Stimulated activated CD4-positive, alpha-beta T cell treated with anti-CD3 and anti-CD28 coated beads, Interleukin-4, amount 100 ng/mL, for 1 hour (primary cell): ENCODE measurements around the gene LAMA2.

Source experiments
- DNase-seq: peaks from one replicate; pipeline ENCODE4 v3.0.0-alpha.2; 2020

LAMA2 gene

DNA sequence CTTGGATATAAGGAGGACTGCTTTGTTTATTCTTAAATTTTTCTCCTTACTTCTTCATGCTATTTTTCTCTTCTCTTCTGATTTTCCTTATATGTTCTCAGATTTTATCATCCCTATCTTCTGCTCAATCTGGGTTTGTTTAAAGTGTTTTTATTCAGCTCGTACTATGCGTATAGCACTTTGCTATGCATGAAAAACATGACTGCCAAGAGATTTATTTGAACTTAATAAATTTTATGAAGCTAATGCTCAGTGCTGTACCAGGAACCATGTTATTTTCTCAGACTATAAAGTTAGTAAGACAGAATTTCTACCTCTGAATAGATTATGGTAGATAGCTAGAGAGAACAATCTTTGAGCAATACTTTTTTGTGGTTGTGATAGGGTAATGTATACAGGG is 305.9 kb downstream of the LAMA2 start:
- DNase-seq = no peak

DNA sequence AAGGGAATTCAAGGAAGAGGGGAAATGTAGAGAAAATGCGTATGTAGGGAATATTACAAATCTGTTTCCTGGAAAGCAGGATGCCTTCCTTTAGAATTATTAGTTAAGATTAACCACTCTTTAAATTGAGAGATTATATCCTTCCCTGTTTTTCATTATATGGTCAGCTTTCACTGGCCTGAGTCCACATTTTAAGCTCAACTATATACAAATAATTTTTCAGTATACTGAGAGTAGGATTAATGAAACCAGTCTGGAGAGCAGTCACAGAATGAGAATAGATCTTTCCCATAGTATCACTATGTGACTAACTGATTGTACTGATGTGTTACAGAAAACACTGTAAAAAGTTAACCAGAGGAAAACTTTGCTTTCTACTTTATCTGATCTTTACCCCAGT is 306.3 kb downstream of the LAMA2 start:
- DNase-seq = no peak

DNA sequence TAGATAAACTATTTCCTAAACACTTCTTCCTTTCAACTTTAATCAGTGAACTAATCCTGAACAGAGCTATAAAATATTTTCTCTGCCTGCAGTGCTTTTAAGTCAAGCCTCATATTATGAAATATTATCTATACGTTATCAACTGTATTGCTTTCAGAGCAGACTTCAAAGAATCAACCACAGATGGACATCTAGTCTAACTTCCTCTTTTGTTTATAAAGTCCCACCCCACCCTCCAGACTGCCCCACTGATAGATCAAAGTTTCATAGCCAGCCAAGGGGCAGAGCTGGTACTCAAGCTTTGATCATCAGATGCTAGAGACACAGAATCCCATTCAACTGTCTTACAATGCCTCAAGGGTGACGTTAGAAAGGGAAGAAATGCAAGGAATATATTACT is 308.3 kb downstream of the LAMA2 start:
- no peak for DNase-seq

DNA sequence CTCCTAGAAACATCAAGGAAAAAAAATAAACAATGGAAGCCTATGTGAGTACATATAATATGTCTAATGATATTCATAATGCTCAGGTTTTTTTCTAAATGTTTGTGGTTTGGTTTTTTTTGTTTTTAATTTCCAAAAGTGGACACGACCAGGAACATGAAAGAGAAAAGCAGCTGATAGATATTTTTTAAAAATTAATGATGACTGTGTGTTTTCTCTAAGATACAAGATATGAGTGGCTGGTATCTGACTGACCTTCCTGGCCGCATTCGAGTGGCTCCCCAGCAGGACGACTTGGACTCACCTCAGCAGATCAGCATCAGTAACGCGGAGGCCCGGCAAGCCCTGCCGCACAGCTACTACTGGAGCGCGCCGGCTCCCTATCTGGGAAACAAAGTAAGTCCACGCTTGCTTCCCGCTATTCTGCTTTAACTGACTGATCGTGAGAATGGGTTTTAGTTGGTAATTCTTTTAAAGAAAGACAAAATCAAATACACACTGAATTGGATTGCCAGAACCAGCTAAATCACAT is 309.6 kb downstream of the LAMA2 start:
- no peak for DNase-seq

DNA sequence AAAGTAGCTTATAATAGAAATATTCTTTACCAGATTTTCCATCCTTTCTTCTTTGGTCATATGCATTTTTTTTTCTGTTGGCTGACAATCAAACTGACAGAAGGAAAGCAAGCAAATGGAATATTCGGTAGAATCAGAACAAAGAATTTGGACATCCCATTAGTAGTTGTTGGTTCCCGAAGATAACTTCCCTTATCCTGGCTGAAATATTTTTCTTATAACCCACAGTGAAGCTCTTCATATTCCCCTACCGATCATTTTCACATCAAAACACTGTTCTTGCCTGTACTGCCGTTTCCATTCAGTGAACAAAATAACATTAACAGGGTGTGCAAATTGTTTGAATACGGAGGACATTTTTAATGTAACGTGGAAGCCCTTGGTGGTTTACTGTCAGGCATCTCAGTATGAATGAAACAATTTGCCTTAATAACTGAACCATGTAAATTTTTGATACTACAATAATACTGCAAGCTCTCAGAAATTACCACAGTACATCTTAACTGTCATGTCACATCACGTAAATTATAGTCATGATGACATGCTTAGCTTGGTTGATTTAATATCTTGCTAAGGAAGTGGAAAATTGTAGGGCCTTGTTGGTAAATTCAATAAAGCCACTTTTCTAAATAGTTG is 311.5 kb downstream of the LAMA2 start:
- DNase-seq = no peak

DNA sequence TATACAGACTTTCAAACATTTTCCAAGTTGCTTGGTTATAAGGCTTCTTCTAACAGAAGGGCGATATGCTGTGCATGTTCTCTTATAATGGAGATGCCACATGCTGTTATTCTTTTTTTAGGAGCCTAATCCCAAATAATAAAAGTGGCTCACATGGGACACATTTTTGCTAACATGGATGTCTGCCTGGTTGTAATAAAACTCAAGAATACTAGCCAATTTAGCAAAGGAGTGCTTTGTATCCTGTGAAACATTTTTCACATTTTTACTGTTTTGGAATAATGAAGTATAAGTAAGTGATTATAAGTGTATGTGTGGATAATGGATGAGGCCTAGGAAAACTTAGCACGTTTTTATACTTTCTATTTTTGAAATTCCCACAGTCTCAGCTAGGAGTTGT is 312.2 kb downstream of the LAMA2 start:
- no peak for DNase-seq

DNA sequence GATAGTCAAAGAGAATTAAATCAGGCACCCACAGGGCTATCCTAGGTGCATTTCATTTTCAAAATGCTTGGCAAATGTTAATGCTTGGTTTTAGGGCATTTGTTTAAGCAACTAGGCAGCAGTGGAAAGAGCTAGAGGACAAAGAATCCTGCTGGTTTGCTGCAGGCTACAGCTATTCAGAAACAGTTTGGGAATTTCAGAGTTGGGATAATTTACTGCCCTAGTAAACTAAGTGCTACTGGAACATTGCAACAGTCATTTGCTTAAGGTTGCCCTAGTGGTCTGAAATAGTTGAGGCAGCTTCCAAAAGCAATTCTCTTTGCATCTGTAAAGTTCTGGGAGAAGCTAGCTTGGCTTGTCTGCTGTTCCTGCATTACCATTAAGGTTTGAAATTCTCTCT is 312.7 kb downstream of the LAMA2 start:
- DNase-seq = no peak

DNA sequence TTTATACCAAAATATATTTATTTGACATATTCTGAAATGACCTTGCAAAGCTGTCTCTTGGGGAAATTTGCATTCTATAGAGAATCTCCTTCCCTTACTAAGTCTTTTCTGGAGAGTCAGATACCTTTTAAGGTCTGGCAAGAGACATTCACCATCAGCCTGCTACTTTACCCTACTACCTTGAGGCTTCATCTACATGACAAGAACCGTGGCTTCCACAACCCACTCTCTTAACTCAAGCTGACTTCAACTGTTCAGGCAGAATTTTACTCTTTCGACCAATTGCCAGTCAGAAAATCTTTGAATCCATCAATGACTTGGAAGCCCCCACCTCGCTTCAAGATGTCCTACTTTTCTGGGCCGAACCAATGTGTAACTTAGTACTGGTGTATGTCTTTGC is 314.2 kb downstream of the LAMA2 start:
- DNase-seq = no peak

DNA sequence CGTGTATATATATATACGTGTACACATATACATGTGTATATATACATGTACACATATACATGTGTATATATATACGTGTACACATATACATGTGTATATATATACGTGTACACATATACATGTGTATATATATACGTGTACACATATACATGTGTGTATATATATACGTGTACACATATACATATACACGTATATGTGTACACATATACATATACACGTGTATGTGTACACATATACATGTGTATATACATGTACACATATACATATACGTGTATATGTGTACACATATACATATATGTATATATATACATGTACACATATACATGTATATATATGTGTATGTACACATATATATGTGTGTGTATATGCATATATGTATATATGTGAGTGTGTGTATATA is 317.2 kb downstream of the LAMA2 start:
- DNase-seq = no peak

DNA sequence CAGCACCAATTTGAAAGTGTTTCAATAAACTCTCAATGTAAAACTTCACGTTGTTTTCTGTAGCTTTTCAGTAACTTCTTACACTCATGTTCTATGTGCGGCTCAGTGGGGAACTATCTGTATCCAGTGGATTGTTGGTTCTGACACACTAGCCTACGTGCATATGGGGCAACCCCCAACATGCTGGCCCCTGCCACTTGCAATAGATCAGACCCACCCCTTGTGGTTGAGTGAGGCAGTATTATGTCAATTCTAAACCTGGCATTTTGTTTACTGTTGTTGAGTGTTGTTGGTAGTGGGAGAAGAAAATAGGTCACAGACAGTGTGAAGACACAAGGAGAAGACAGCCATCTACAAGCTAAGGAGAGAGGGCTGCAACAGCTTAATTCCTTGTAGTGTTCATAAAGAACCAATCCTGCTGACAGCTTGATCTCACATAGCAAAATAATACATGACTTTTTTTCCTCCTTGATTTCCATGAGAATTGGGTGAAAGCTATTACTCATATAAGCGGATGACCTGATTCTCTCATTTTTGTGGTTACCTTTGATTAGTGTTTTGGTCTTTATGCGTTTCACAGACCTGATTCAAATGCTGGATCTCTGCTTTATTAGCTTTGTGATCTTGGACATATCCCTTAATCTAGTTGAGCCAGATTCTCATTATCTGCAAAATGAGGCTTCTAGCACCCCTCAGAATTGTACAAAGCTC is 320.4 kb downstream of the LAMA2 start:
- no peak for DNase-seq

DNA sequence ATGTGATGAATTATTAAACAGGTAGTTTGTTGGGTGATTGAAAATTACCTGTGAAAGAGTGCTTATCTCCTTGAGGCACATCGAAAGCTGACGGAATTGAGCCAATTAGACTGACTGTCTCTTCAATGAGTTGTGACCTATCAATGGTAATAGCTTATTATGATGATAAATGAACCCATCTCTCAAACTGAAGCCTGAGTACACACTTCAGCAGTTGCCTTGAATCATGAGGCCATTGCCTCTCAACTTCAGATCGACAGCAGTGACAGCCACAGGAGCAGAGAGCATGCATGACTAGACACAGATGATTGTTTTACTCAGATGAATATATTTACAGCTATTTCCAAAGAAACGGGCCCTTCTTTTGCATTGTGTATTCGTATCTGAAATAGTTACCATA is 323.9 kb downstream of the LAMA2 start:
- DNase-seq = no peak

DNA sequence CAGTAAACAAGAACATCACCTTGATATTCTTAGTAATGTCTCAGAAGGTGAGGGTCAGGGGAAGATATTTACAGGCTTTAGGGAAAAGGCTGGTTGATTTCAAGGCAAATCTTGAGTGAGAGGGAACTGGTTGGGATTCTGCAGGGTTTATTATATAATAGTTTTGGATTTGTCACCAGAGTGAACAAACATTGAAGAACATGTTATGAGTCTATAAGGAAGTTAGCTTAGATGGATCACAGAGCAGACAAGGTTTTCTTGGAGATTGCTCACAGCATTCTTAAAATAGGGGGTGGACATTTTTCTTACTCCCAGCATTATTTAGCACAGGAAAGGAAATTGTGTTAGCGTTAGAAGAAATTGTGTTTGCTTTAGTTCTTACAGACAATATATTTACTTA is 324.9 kb downstream of the LAMA2 start:
- no peak for DNase-seq

DNA sequence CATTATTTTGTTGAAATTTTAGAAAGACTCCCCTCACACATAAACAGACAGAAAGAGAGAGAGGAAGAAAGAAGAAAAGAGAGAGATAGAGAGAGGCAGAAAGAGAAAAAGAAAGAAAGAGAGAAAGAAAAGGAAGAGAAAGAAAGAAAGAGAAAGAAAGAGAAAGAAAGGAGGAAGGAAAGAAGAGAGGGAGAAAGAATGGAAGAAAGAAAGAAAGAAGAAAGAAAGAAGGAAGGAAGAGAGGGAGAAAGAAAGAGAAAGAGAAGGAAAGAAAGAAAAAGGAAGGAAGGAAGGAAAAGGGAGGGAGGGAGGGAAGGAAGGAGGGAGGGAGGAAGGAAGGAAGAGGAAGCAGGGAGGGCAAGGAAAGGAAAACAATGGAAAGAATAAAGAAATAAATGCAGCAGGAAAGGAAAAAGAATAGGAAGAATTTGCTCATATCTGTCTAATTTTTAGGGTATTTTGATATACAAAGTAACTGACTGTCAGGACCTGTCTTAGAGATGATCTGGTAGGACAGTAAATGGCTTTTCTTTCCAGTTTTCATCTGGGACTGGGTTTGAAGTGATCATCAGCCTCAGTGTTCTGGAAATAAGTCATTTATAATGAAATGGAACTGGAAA is 325.6 kb downstream of the LAMA2 start:
- no peak for DNase-seq

DNA sequence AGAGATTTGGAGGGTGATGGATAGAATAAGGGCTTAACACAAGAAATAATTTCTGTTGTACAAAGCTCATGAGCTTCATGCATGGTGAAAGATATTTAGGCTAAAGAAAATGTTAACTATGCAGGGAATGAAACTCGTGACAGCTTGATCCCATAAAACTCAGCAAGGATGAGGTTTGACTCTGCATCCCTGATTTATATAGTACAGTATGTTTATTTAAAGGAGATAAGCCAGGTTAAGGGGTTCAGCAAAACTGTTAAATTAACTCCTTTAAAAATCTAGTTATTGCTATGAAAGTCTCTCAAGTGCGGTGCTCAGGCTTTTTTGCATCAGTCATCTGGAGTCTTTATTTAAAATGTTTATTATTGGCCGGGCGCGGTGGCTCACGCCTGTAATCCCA is 326.4 kb downstream of the LAMA2 start:
- DNase-seq = no peak

DNA sequence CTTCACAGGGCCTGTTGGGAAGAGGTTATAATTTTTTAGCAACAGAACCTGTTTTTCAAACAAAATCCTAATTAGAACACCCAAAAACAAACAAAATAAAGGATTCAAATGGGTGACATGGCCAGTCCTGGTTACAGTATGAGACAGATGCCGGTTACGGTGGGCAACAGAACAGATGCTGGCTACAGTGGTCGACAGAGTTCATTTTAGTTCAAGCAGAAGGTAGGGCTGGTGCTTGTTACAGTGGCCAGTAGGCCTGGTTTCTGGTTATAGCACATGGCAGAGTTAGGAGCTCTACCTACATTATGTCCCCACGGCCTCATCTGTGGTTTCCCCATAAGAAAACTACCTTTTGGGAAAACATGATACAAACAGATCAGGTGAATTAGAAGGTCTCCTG is 327.7 kb downstream of the LAMA2 start:
- DNase-seq = no peak

DNA sequence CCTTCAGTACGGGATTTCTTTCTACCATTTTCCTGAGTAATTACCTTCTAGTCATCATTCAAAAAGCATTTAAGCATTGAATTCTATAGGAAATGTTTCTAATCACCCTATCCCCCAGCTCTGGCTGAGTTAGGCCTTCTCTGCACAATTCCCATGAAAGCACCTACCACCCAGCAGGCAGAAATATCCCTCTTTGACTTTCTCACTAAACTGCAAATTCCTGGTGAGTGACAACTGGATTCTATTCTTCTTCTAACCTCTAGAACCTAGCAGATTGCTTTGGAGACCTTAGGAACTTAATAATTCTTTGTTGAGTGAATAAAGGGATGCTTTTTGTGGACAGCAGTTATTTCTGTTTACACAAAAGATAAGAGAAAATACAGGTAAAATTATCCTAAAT is 328.7 kb downstream of the LAMA2 start:
- no peak for DNase-seq

DNA sequence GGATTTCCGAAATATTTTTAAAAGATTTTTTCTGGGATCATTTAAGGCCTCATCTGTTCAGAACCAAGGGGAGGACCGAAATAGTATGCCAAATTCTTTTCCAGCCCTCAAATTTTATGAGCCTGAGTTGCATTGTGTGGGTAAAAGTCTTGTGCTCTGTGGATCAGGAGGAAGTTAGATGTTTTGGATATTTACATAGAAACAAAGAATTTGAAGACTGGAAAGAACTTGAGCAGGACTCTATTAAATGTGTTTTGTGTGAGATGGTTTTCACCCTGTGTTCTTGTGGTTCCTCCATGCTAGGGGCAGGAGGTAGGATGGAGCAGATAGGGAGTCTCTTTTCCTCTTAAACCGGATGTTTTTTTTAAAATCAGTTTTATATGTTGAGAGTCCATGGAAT is 329.1 kb downstream of the LAMA2 start:
- no peak for DNase-seq

DNA sequence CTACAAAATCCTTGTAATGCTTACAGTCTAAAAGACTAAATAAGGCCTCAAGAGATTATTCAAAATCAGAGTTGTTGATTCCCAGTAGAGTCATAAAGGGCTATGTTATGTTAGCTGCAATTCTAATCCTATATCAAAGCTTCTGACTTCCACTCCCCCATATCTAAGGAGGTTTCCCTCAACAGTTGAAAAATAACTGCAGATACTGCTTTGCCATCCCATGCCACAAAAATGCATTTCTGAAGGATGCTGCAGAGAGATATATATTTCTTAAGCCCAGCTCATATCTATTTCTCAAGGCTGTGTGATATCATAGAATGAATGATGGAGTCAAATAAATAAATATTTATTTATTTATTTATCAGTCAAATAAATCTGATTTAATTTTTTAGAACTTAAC is 332.3 kb downstream of the LAMA2 start:
- DNase-seq = no peak

DNA sequence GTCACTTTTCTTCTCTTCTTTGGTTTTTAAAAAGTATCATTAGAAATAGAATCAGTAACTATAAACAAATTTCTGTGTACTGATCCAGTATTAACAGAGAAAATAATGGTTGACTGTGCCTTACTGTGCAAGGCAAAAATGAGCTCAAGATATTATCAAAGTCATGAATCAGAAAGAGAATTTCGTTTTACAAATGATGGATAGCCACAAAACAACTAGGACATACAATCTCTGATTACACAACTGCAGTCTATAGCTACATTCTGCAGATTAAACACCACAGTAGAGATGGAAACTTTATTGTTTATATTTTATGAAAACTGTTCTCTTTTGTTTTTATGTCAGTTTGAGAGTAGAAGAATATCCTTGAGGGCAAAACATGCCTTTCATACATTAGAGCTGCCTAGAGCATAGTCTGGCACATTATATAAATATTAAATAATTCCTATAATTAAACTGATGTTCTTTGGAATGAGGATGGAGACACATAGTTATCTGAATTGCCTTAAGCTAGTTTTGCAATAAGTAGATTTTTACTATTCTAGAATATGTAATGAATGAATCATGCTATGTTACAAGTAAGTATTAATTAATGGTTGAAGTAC is 333.1 kb downstream of the LAMA2 start:
- no peak for DNase-seq

DNA sequence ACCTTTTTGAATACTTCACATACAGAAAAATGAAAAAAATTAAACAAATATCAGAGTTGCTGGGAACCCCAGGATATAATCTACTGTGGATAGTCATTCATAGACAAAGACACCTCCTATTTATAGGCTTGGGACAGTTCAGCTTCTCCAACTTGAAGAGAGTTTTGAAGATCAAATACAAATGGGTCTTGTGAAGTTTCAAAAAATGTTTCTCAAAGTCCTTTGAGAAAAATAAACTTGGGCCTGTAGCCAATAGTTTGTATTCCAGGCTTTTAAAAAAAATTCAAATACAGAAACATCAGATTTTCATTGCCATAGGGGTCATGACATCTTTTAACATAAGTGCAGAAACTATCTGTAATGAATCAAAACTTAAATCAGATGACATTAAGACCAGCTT is 334.8 kb downstream of the LAMA2 start:
- DNase-seq = no peak

DNA sequence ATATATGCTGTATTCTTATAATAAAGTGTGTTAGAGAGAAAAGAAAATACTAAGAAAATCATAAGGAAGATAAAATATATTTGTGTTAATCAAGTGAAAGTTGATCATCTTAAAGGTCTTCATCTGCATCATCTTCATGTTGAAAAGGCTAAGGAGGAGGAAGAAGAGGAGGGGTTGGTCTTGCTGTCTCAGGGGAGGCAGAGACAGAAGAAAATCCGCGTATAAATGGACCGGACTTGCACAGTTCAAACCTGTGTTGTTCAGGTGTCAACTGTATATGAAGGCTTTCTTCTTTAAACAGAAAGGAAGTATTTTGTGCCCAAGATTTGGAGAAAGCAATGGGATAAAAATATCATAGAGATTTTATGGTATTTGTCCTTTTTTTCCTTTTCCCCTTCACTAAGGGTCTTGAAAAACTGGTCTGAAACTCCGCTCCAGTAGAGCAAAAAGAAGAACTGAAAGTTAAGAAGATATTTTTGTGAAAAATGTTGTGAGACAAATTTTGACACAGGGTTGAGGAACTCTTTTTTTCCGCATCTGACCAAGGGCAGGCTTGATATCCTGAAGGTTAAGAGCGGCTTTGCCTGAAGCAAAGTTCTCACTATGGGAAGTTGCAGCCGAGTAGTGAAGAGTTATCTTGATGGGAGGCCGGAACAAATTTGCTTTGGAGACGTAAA is 350.7 kb downstream of the LAMA2 start:
- DNase-seq = no peak

DNA sequence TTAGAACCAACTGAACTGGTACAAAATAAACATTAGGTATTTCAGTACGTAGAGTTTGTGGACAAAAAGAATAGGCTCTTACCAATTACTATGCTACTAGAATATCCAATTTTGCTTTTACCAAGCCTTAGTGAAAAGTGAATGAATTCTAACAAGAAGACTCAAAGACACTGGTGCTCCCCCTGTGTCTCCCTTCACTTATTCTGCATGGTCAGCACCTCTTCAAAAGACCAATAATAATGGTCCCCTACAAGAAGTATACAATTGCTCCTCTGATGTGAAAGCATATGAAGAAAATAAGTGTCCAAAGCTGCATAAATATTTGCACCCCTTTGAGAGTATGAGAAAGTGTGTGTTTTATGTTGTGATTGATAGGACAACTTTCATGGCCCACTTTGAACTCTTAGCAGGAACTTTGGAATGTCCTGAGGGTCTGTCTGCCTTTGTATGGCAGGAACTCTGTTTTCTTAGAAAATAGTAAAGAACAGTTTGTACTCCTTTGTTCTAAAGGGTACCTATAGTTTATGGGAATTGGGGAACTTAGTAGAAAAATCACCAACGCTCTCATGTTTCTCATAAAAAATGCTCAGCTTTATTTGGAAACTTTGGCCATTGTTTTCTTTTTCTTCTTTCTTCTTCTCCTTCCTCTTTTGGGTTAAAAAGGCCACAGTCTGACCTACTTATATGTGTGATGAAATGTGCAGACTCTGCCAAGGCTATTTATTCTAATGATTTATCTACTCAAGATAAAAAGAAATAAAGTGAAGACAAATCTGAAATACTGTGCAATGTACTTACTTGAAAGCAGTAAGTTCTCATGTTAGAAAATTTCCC is 352.4 kb downstream of the LAMA2 start:
- DNase-seq = no peak
